Endothelial cell of umbilical vein (primary cell): Measurements from ENCODE around the gene SF3B1. TPM values are rescaled to one million over a fixed set of nuclear protein-coding genes. Genes with fewer than 3 reads are reported as not detected.
"Not testable (repeated sequence)": the region's sequence is repeated elsewhere in the genome, so short reads cannot be mapped to it uniquely, and the experiment has no call there.

Experiments used
- BruUV-seq: library from RNA; stranded (reverse); fragments of 400-500 nt; replicated peaks from 2 replicates; lab custom pipeline; 2021; lab: Mats Ljungman, UMichigan
- CTCF ChIA-PET: fragments of 300-600, 350-600 bp; sonication (Branson Sonifier 250); formaldehyde crosslinking; loops from one replicate; lab custom pipeline; 2021; ENCODE audit warnings: antibody characterized with exemption, inconsistent platforms; lab: Charles Lee
- POLR2A ChIA-PET: fragments of 300-600, 350-600 bp; sonication (Branson Sonifier 250); formaldehyde crosslinking; loops from one replicate; lab custom pipeline; 2021; ENCODE audit warnings: antibody characterized with exemption, inconsistent platforms; lab: Charles Lee
- DNase-seq: peaks from one replicate; pipeline ENCODE4 v3.0.0-alpha.2; 2011; ENCODE audit warnings: low read depth, low spot score
- FAIRE-seq: peaks from 2 replicates; lab custom pipeline; 2011; peaks lifted over from hg19 to GRCh38; lab: Jason Lieb, UNC
- H2AFZ ChIP-seq: 2 replicates; pipeline ENCODE4 v1.6.0; 2012; ENCODE audit warnings: low read depth, low read length, control low read depth, inconsistent platforms
- H3K27ac ChIP-seq: 2 replicates; pipeline ENCODE4 v1.5.1; 2011; ENCODE audit warnings: low read depth, mild to moderate bottlenecking, control low read depth, low read length, moderate library complexity; ENCODE audit not compliant: insufficient read depth
- H3K27me3 ChIP-seq, 2 experiments: 2 replicates each; pipeline versions ENCODE4 v1.6.0 to v1.6.1; 2011; ENCODE audit warnings: low read length in 2 of 2, mixed read lengths in 1 of 2; ENCODE audit not compliant: control insufficient read depth in 2 of 2, insufficient read depth in 2 of 2
- H3K36me3 ChIP-seq, 2 experiments: 2 replicates in 1 of 2; 3 replicates in 1 of 2; pipeline ENCODE4 v1.5.1; 2011; ENCODE audit warnings: low read length in 2 of 2, mild to moderate bottlenecking in 1 of 2, moderate library complexity in 1 of 2; ENCODE audit not compliant: control insufficient read depth in 2 of 2, insufficient read depth in 2 of 2; ENCODE audit errors: extremely low read depth in 1 of 2
- H3K4me1 ChIP-seq: 3 replicates; pipeline ENCODE4 v1.5.1; 2011; ENCODE audit warnings: mild to moderate bottlenecking, low read length; ENCODE audit not compliant: control insufficient read depth, insufficient read depth; ENCODE audit errors: extremely low read depth
- H3K4me2 ChIP-seq: 2 replicates; pipeline ENCODE4 v1.6.1; 2011; ENCODE audit warnings: low read length, control low read depth, mixed read lengths; ENCODE audit not compliant: insufficient read depth
- H3K4me3 ChIP-seq, 3 experiments: fragments of 200-600 bp in 1 of 3; sonication (generic), shearing (Covaris generic) in 1 of 3; replicated peaks in 1 of 3; 2 replicates each; pipeline ENCODE4 v1.5.1; 2011 to 2016; ENCODE audit warnings: control low read depth in 3 of 3, low read length in 3 of 3, mild to moderate bottlenecking in 2 of 3, inconsistent platforms in 1 of 3, low read depth in 1 of 3, moderate library complexity in 1 of 3; ENCODE audit not compliant: insufficient read depth in 1 of 3
- H3K79me2 ChIP-seq: 2 replicates; pipeline ENCODE4 v1.6.0; 2012; ENCODE audit warnings: low read length, inconsistent platforms; ENCODE audit not compliant: control insufficient read depth, insufficient read depth
- H3K9ac ChIP-seq: replicated peaks from 2 replicates; pipeline ENCODE3; 2011; ENCODE audit warnings: low read length, control low read depth; ENCODE audit not compliant: insufficient read depth; ENCODE audit errors: extremely low read depth
- H3K9me1 ChIP-seq: replicated peaks from 3 replicates; pipeline ENCODE4 v1.6.0; 2011; ENCODE audit warnings: mild to moderate bottlenecking, low read length; ENCODE audit not compliant: control insufficient read depth, insufficient read depth; ENCODE audit errors: extremely low read depth
- H3K9me3 ChIP-seq: replicated peaks from 2 replicates; pipeline ENCODE4 v1.5.1; 2012; ENCODE audit warnings: low read length, inconsistent platforms; ENCODE audit not compliant: control insufficient read depth, insufficient read depth
- H4K20me1 ChIP-seq: replicated peaks from 2 replicates; pipeline ENCODE3; 2011; ENCODE audit warnings: mild to moderate bottlenecking, low read length; ENCODE audit not compliant: control insufficient read depth, insufficient read depth; ENCODE audit errors: extremely low read depth
- CTCF ChIP-seq, 2 donors: IDR thresholded peaks; 1 replicate in 1 of 2; 2 replicates in 1 of 2; pipeline ENCODE4 v1.5.1; 2011; ENCODE audit warnings: low read length in 2 of 2, mild to moderate bottlenecking in 2 of 2, moderate library complexity in 2 of 2, control low read depth in 1 of 2, inconsistent platforms in 1 of 2, low read depth in 1 of 2; ENCODE audit not compliant: insufficient read depth in 1 of 2; ENCODE audit errors: extremely low read depth in 1 of 2
- EZH2 ChIP-seq: IDR thresholded peaks from 2 replicates; pipeline ENCODE4 v1.6.1; 2012; ENCODE audit warnings: borderline replicate concordance, low read depth, mild to moderate bottlenecking, moderate library complexity, low read length, inconsistent platforms; ENCODE audit not compliant: severe bottlenecking
- FOS ChIP-seq: IDR thresholded peaks from 2 replicates; pipeline ENCODE4 v1.6.1; 2011; ENCODE audit warnings: mild to moderate bottlenecking, low read length, moderate library complexity, borderline replicate concordance; ENCODE audit not compliant: insufficient read depth
- GATA2 ChIP-seq: IDR thresholded peaks from 2 replicates; pipeline ENCODE4 v1.7.0; 2011; ENCODE audit warnings: low read depth, mild to moderate bottlenecking, moderate library complexity, mixed read lengths, low read length; ENCODE audit not compliant: insufficient read length, insufficient read depth
- JUN ChIP-seq: IDR thresholded peaks from 2 replicates; pipeline ENCODE4 v1.6.1; 2011; ENCODE audit warnings: borderline replicate concordance, low read depth; ENCODE audit not compliant: insufficient read length, insufficient read depth
- MAX ChIP-seq: IDR thresholded peaks from 2 replicates; pipeline ENCODE4 v1.6.1; 2011; ENCODE audit not compliant: insufficient read depth, insufficient read length
- MYC ChIP-seq: IDR thresholded peaks from one replicate; pipeline ENCODE4 v1.6.1; 2011; ENCODE audit warnings: mild to moderate bottlenecking, low read depth, low read length
- POLR2A ChIP-seq: IDR thresholded peaks from 2 replicates; pipeline ENCODE4 v1.6.1; 2012; ENCODE audit warnings: low read depth, mild to moderate bottlenecking, control low read depth, low read length
- POLR2AphosphoS5 ChIP-seq: IDR thresholded peaks from 2 replicates; pipeline ENCODE4 v1.6.1; 2012; ENCODE audit warnings: low read depth, mild to moderate bottlenecking, control low read depth, low read length, moderate library complexity; ENCODE audit not compliant: insufficient read depth
- dilution Hi-C: fragments of 300-500 bp; cut with MboI; formaldehyde crosslinking; loops from one replicate; pipeline ENCODE4 v1.15.0; 2019; ENCODE audit warnings: low sequenced_read_pairs; ENCODE audit not compliant: extremely low pct_ligation_motif_present
- intact Hi-C: fragments of 100-400 bp; cut with micrococcal nuclease; formaldehyde crosslinking; loops from one replicate; pipeline ENCODE4 v1.10.0; 2022
- polyA plus RNA-seq, 4 experiments: library from polyadenylated mRNA; depleted of rRNA in 3 of 4; stranded (reverse) in 3 of 4; unstranded in 1 of 4; fragments of >200 nt; gene quantifications; 2 replicates each; pipeline versions ENCODE4 v1.2.1 to v1.2.3, GENCODE V29; 2011 to 2012; ENCODE audit warnings: missing spikeins in 1 of 4
- total RNA-seq: library from RNA; stranded (reverse); gene quantifications from 2 replicates; pipeline ENCODE4 v1.2.3, GENCODE V29; 2021

Gene SF3B1
- total and polyA plus RNA-seq, 2 donors (not counting 3 experiments of a cell fraction or from before 2014, with no cell fraction given) = 234 to 321 TPM

- Histone ChIP-seq H3K9me3 (no peaks in the 10 kb centered on the region), H3K36me3 (no peaks in the 10 kb centered on the region), H3K4me2 (peak overlapping the region; percentile 83), H3K79me2 (peaks cover 36% of the 10 kb centered on the region), H3K27me3 (no peaks in the 10 kb centered on the region), H3K27ac (peak overlapping the region; percentile 98), H3K4me3 (peak overlapping the region; percentile 45 to 87 (median 75)), H2AFZ (peak overlapping the region; percentile 55), H4K20me1 (peaks cover 2% of the 10 kb centered on the region), H3K9me1 (no peaks in the 10 kb centered on the region), H3K9ac (peak overlapping the region; percentile 88), H3K4me1 (peaks cover 14% of the 10 kb centered on the region)
- FAIRE-seq = no peak
- ChIA-PET CTCF (interaction anchor here (0.9 to 1.9 kb wide), 4 partner anchors 9 to 47 kb away, joined by 3 to 15 read pairs (median 4); partner anchors contain the start of genes HSPD1, HSPE1 and SF3B1), POLR2A (interaction anchor here (0.9 to 1.2 kb wide), 6 partner anchors 9 to 63 kb away, joined by 3 to 16 read pairs (median 4); partner anchors contain the start of genes HSPD1, HSPE1, MOB4 and SF3B1)
- no peak for TF ChIP-seq CTCF (IDR thresholded peaks at IDR 0.05; ENCODE audit: extremely low read depth in 1 of 2, insufficient read depth in 1 of 2, low read depth in 1 of 2, low read length in 2 of 2)
- no peak for TF ChIP-seq POLR2A
- TF ChIP-seq POLR2AphosphoS5 = no peak
- no peak for TF ChIP-seq FOS
- TF ChIP-seq MYC = no peak
- TF ChIP-seq JUN = no peak
- TF ChIP-seq MAX = no peak
- no peak for TF ChIP-seq GATA2
- TF ChIP-seq EZH2 = no peak
- no peak for DNase-seq
- dilution Hi-C loops = no loop called here
- intact Hi-C loops = loop anchor here (1.0 kb wide), 4 partner anchors 17 to 253 kb away; partner anchors contain the start of genes HSPE1, MARS2 and SF3B1
- BruUV-seq = no TSS peak
These were observed 17.9 kb upstream of the SF3B1 start for GRCh38 chr2:197452754-197453122.

- H3K9me3 ChIP-seq, FAIRE-seq, intact Hi-C loops, H3K4me3 ChIP-seq, DNase-seq, H4K20me1 ChIP-seq, H3K9me1 ChIP-seq, BruUV-seq, H3K27me3 ChIP-seq, H3K27ac ChIP-seq, H3K9ac ChIP-seq, dilution Hi-C loops, H3K36me3 ChIP-seq, H3K4me2 ChIP-seq, H2AFZ ChIP-seq: not testable (repeated sequence)
- peaks cover 22% of the 10 kb centered on the region for H3K79me2 ChIP-seq
- peaks cover 14% of the 10 kb centered on the region for H3K4me1 ChIP-seq
- CTCF ChIA-PET = interaction anchor here (0.8 to 1.0 kb wide), 2 partner anchors 13 to 16 kb away, joined by 3 read pairs; partner anchors contain the start of gene SF3B1
- POLR2A ChIA-PET = interaction anchor here (1.3 kb wide), 1 partner anchor 8 kb away, joined by 3 read pairs; no protein-coding TSS in a partner anchor
These were observed 16.1 kb upstream of the SF3B1 start for GRCh38 chr2:197450935-197451358.
